Measurements from ENCODE around the gene ADGRA1.

ADGRA1 gene

GRCh38 chr10:133068111-133069032 lies 19.4 kb upstream of the ADGRA1 start:
- Histone ChIP-seq H3K9me3 (ENCODE audit: control insufficient read depth, low read length) (no peaks in the 10 kb centered on the region), H3K36me3 (ENCODE audit: control insufficient read depth, insufficient read depth, low read length, severe bottlenecking) (no peaks in the 10 kb centered on the region), H3K4me1 (ENCODE audit: control insufficient read depth, insufficient read depth, low read length) (no peaks in the 10 kb centered on the region), H3K9ac (ENCODE audit: low read length) (no peak overlapping the region), H3K4me3 (ENCODE audit: low read length) (no peak overlapping the region), H3K27me3 (replicated peaks; ENCODE audit: control insufficient read depth, insufficient read depth, low read length) (peaks cover 24% of the 10 kb centered on the region)
- DNase-seq (ENCODE audit: low read depth) = no peak

DNA sequence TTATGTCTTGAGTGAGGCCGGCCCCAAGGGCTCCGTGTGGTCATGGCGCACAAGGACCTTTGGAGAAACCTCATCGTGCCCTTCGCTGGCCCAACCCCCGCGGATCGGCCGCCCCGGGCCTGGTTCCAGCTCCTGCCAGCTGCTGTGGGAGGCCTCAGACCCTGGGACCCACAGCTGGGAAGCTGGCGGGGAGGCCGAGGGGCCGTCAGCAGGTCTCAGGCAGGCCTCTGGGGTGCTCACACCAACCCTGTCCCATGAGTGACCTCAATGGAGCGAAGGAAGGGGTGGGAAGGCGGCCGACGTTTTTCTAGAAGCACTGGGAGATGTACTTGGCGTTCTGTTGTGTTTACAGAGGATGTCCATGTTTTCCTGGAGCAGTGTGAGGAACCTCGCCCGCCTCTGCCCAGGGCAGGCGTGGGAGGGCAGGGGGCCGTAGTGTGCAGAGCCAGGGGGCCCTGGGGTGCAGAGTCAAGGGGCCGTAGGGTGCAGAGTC lies 18.6 kb upstream of the ADGRA1 start:
- Histone ChIP-seq H3K9ac (ENCODE audit: low read length) (no peak overlapping the region), H3K36me3 (ENCODE audit: control insufficient read depth, insufficient read depth, low read length, severe bottlenecking) (no peaks in the 10 kb centered on the region), H3K4me3 (ENCODE audit: low read length) (no peak overlapping the region), H3K27me3 (replicated peaks; ENCODE audit: control insufficient read depth, insufficient read depth, low read length) (peaks cover 26% of the 10 kb centered on the region), H3K9me3 (ENCODE audit: control insufficient read depth, low read length) (no peaks in the 10 kb centered on the region), H3K4me1 (ENCODE audit: control insufficient read depth, insufficient read depth, low read length) (no peaks in the 10 kb centered on the region)
- no peak for DNase-seq (ENCODE audit: low read depth)

DNA sequence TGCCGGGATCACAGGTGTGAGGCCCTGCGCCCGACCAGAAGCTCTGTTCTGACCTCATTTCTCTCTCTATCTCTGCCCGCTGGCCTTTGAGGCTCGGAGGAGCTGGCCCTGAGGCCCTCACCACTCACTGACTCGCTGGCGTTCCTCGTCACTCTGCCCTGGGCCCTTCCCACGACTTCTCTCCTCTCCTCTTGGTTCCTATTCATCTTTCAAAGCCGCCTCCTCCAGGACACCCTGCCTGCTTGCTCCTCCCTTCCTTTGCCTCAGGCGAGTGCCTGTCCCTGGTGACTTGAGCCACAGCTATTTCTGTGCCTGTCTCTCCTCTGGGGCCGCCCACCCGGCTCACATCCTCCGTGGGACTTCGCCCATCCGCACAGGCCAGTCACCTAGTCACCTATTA lies 17.3 kb upstream of the ADGRA1 start:
- peaks cover 6% of the 10 kb centered on the region for H3K9me3 ChIP-seq (ENCODE audit: control insufficient read depth, low read length)
- H3K4me1 ChIP-seq (ENCODE audit: control insufficient read depth, insufficient read depth, low read length) = no peaks in the 10 kb centered on the region
- no peak overlapping the region for H3K4me3 ChIP-seq (ENCODE audit: low read length)
- H3K9ac ChIP-seq (ENCODE audit: low read length) = no peak overlapping the region
- peaks cover 26% of the 10 kb centered on the region for H3K27me3 ChIP-seq (replicated peaks; ENCODE audit: control insufficient read depth, insufficient read depth, low read length)
- H3K36me3 ChIP-seq (ENCODE audit: control insufficient read depth, insufficient read depth, low read length, severe bottlenecking) = no peaks in the 10 kb centered on the region
- no peak for DNase-seq (ENCODE audit: low read depth)

- no peaks in the 10 kb centered on the region for H3K4me1 ChIP-seq (ENCODE audit: control insufficient read depth, insufficient read depth, low read length)
- H3K4me3 ChIP-seq (ENCODE audit: low read length) = no peak overlapping the region
- no peak for DNase-seq (ENCODE audit: low read depth)
- H3K9me3 ChIP-seq (ENCODE audit: control insufficient read depth, low read length) = peaks cover 6% of the 10 kb centered on the region
- H3K27me3 ChIP-seq (replicated peaks; ENCODE audit: control insufficient read depth, insufficient read depth, low read length) = peaks cover 26% of the 10 kb centered on the region
- no peaks in the 10 kb centered on the region for H3K36me3 ChIP-seq (ENCODE audit: control insufficient read depth, insufficient read depth, low read length, severe bottlenecking)
- no peak overlapping the region for H3K9ac ChIP-seq (ENCODE audit: low read length)
Measured at GRCh38 chr10:133070810-133071209, 16.9 kb upstream of the ADGRA1 start.

DNA sequence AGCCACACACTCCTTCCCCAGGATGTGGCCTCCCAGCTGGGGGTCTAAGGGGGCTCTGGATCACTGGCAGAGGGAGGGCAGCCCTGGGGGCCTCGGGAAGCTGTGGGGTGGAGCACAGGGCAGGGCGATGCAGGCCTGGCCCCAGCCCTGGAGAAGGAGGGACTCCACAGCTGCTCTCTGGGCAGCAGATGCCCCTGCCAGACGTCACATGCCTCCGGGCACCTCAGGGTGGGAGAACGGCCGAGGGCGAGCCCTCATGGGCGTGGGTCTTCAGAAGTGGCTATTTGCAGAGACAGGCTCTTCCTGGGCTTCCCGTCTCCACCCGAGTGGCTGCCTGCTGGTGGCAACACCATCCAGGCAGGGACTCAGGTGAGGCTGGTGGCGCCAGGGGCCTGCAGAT lies 16.0 kb upstream of the ADGRA1 start:
- Histone ChIP-seq H3K4me1 (ENCODE audit: control insufficient read depth, insufficient read depth, low read length) (no peaks in the 10 kb centered on the region), H3K9ac (ENCODE audit: low read length) (no peak overlapping the region), H3K4me3 (ENCODE audit: low read length) (no peak overlapping the region), H3K9me3 (ENCODE audit: control insufficient read depth, low read length) (peaks cover 6% of the 10 kb centered on the region), H3K36me3 (ENCODE audit: control insufficient read depth, insufficient read depth, low read length, severe bottlenecking) (no peaks in the 10 kb centered on the region), H3K27me3 (replicated peaks; ENCODE audit: control insufficient read depth, insufficient read depth, low read length) (peaks cover 28% of the 10 kb centered on the region)
- DNase-seq (ENCODE audit: low read depth) = no peak

GRCh38 chr10:133072196-133072595 lies 15.5 kb upstream of the ADGRA1 start:
- Histone ChIP-seq H3K4me3 (ENCODE audit: low read length) (no peak overlapping the region), H3K27me3 (replicated peaks; ENCODE audit: control insufficient read depth, insufficient read depth, low read length) (peaks cover 28% of the 10 kb centered on the region), H3K4me1 (ENCODE audit: control insufficient read depth, insufficient read depth, low read length) (no peaks in the 10 kb centered on the region), H3K36me3 (ENCODE audit: control insufficient read depth, insufficient read depth, low read length, severe bottlenecking) (no peaks in the 10 kb centered on the region), H3K9me3 (ENCODE audit: control insufficient read depth, low read length) (peaks cover 6% of the 10 kb centered on the region), H3K9ac (ENCODE audit: low read length) (no peak overlapping the region)
- no peak for DNase-seq (ENCODE audit: low read depth)

GRCh38 chr10:133072720-133073390 lies 14.9 kb upstream of the ADGRA1 start:
- peaks cover 6% of the 10 kb centered on the region for H3K9me3 ChIP-seq (ENCODE audit: control insufficient read depth, low read length)
- no peak overlapping the region for H3K9ac ChIP-seq (ENCODE audit: low read length)
- no peak overlapping the region for H3K4me3 ChIP-seq (ENCODE audit: low read length)
- H3K4me1 ChIP-seq (ENCODE audit: control insufficient read depth, insufficient read depth, low read length) = no peaks in the 10 kb centered on the region
- peaks cover 28% of the 10 kb centered on the region for H3K27me3 ChIP-seq (replicated peaks; ENCODE audit: control insufficient read depth, insufficient read depth, low read length)
- H3K36me3 ChIP-seq (ENCODE audit: control insufficient read depth, insufficient read depth, low read length, severe bottlenecking) = no peaks in the 10 kb centered on the region
- no peak for DNase-seq (ENCODE audit: low read depth)

DNA sequence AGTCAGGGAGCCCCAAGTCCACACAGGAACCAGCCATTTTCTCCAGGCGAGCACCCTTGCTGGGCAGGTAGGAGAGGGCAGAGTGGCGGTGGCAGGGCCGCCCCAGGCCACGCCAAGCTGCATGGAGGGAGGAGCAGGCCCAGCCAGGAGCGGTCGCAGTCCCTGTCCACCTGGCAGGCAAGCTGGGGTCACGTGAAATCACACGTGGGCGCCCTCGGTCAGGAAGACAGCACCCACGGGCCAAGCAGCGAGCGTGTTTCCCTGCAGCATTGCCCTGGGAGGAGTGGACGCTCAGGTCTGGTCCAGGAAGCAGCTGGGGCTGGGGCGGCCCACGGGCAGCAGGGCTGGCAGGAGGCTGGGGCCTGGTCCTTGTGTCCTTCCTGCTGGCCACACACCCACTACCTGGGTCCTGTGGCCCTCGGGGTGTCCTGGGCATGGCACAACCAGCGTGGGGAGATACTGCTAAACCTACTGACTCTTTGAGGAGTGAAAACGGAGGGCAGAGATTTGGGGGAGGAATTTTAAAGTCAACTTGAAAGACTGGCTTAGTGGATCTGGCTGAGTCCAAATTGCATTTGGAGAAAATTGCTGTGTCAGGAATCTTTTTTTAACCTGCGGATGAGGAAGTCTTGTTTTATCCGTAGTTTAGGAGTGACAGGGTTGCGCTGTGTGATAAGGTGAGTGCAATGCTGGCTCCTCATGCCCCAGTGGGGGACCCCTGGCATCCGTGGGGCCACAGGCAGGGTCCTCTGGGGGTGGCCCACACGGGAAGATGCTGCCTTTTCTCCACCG lies 12.2 kb upstream of the ADGRA1 start:
- Histone ChIP-seq H3K4me1 (ENCODE audit: control insufficient read depth, insufficient read depth, low read length) (no peaks in the 10 kb centered on the region), H3K9ac (ENCODE audit: low read length) (no peak overlapping the region)
- no peak for DNase-seq (ENCODE audit: low read depth)

GRCh38 chr10:133076274-133077038 lies 11.3 kb upstream of the ADGRA1 start:
- Histone ChIP-seq H3K4me3 (ENCODE audit: low read length) (no peak overlapping the region), H3K27me3 (replicated peaks; ENCODE audit: control insufficient read depth, insufficient read depth, low read length) (peaks cover 22% of the 10 kb centered on the region), H3K4me1 (ENCODE audit: control insufficient read depth, insufficient read depth, low read length) (no peaks in the 10 kb centered on the region), H3K9ac (ENCODE audit: low read length) (no peak overlapping the region), H3K9me3 (ENCODE audit: control insufficient read depth, low read length) (peaks cover 6% of the 10 kb centered on the region), H3K36me3 (ENCODE audit: control insufficient read depth, insufficient read depth, low read length, severe bottlenecking) (no peaks in the 10 kb centered on the region)
- DNase-seq (ENCODE audit: low read depth) = no peak

More for the DNA sequence above, 12.2 kb upstream of the ADGRA1 start:
- Histone ChIP-seq H3K27me3 (replicated peaks; ENCODE audit: control insufficient read depth, insufficient read depth, low read length) (peaks cover 21% of the 10 kb centered on the region), H3K4me3 (ENCODE audit: low read length) (no peak overlapping the region), H3K36me3 (ENCODE audit: control insufficient read depth, insufficient read depth, low read length, severe bottlenecking) (no peaks in the 10 kb centered on the region), H3K9me3 (ENCODE audit: control insufficient read depth, low read length) (peaks cover 6% of the 10 kb centered on the region)

- peaks cover 30% of the 10 kb centered on the region for H3K27me3 ChIP-seq (replicated peaks; ENCODE audit: control insufficient read depth, insufficient read depth, low read length)
- no peaks in the 10 kb centered on the region for H3K4me1 ChIP-seq (ENCODE audit: control insufficient read depth, insufficient read depth, low read length)
- no peaks in the 10 kb centered on the region for H3K36me3 ChIP-seq (ENCODE audit: control insufficient read depth, insufficient read depth, low read length, severe bottlenecking)
- no peak overlapping the region for H3K9ac ChIP-seq (ENCODE audit: low read length)
- no peak for DNase-seq (ENCODE audit: low read depth)
- no peaks in the 10 kb centered on the region for H3K9me3 ChIP-seq (ENCODE audit: control insufficient read depth, low read length)
- H3K4me3 ChIP-seq (ENCODE audit: low read length) = no peak overlapping the region
Measured at GRCh38 chr10:133079836-133080682, 7.7 kb upstream of the ADGRA1 start.
